Measurements from ENCODE around the gene SS18L1. TPM values are rescaled to one million over a fixed set of nuclear protein-coding genes. Genes with fewer than 3 reads are reported as not detected.

The SS18L1 gene
- total and polyA plus RNA-seq, 2 experiments from 2014 or later, result 3.2 to 38.7 TPM

DNA sequence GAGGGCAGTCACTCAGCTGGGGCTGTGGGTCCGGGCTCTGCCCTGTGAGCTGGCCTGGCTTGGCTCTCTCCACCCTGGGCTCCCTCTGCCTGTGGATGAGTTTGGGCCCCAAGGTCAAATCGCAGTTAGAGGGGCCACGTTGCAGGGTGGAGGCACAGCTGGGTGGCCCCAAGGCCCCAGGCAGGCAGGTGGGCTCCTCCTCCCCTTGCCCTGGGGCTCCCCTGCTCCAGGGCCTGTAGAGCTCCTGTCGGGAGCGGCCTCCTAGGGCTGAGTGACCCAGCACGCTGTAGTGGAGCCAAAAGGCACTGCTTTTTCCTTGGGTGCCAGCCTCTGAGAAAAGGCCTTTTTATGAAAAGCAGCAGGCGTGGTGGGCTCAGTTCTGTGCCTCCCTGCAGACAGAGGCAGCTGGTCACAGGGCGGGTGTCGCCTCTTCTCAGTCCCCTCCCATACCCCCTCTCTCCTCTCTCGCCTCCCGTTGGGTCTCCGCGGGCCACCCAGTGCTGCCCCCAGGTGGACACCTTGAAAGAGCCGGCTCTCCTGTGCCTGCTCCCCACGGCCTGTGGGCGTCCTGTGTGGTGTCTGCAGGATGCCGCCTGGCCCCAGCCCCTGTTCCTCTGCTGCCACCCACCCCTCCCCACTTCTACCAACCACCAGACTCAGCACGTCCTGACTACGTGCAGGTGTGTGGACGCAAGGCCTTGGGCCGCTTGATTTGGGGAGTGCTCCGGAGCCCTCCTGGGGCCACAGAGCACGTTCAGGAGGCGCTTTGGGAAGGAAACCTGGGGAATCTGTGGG, 13.2 kb downstream of the SS18L1 start:
- Histone ChIP-seq H3K4me1 (ENCODE audit: low read depth) (peaks cover 7% of the 10 kb centered on the region), H3K27ac (peak overlapping the region; percentile 37), H3K27me3 (no peaks in the 10 kb centered on the region), H3K36me3 (peaks cover 3% of the 10 kb centered on the region), H3K4me3 (no peak overlapping the region), H3K9me3 (ENCODE audit: low read depth) (no peaks in the 10 kb centered on the region)
- peak; percentile 54 to 80 for DNase-seq (ENCODE audit: low read depth in 1 of 2, low spot score in 1 of 2)
- TF ChIP-seq, protein P1, sequence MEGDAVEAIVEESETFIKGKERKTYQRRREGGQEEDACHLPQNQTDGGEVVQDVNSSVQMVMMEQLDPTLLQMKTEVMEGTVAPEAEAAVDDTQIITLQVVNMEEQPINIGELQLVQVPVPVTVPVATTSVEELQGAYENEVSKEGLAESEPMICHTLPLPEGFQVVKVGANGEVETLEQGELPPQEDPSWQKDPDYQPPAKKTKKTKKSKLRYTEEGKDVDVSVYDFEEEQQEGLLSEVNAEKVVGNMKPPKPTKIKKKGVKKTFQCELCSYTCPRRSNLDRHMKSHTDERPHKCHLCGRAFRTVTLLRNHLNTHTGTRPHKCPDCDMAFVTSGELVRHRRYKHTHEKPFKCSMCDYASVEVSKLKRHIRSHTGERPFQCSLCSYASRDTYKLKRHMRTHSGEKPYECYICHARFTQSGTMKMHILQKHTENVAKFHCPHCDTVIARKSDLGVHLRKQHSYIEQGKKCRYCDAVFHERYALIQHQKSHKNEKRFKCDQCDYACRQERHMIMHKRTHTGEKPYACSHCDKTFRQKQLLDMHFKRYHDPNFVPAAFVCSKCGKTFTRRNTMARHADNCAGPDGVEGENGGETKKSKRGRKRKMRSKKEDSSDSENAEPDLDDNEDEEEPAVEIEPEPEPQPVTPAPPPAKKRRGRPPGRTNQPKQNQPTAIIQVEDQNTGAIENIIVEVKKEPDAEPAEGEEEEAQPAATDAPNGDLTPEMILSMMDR (IDR thresholded peaks at IDR 0.05; ENCODE audit: low read depth, low read length), result peak; percentile 70

DNA sequence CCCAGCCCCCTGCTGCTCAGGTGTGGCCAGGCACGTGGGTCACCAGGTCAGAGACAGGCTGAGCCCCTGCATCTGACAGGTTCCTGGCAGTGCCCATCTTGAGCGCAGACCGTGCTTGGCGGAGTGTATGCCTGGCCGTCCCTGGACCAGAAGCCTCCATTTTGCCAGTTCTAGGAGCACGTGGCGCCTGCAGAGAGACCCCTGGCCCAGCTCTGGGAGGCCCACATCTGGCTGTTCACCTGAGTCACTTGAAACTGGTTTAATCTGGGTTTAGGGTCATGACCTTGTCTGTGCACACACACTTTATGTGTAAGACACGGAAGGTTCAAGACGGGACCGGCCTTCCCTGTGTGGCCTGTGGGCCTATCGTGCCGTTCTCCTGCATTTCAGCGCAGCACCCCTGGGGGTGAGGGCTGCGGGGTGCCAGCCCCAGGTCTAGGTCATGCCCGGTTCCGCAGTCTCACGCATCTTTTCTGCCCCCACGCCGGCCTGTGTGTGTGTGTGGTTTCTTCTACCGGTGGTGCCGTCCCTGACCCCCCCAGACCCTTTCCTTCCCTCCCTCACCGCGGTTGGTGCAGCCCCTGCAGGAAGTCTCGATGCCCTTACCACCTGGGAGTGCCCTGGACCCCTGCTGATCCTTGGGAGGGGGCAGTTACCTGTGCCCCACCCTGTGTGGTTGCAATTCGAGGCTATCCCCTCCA, 14.0 kb downstream of the SS18L1 start:
- H3K27me3 ChIP-seq, result no peaks in the 10 kb centered on the region
- no peak for DNase-seq (ENCODE audit: low read depth in 1 of 2, low spot score in 1 of 2)
- peaks cover 6% of the 10 kb centered on the region for H3K36me3 ChIP-seq
- H3K4me1 ChIP-seq (ENCODE audit: low read depth), result peaks cover 7% of the 10 kb centered on the region
- no peak overlapping the region for H3K4me3 ChIP-seq
- TF ChIP-seq, protein P1 (IDR thresholded peaks at IDR 0.05; ENCODE audit: low read depth, low read length), result no peak
- no peak overlapping the region for H3K27ac ChIP-seq
- no peaks in the 10 kb centered on the region for H3K9me3 ChIP-seq (ENCODE audit: low read depth)

DNA sequence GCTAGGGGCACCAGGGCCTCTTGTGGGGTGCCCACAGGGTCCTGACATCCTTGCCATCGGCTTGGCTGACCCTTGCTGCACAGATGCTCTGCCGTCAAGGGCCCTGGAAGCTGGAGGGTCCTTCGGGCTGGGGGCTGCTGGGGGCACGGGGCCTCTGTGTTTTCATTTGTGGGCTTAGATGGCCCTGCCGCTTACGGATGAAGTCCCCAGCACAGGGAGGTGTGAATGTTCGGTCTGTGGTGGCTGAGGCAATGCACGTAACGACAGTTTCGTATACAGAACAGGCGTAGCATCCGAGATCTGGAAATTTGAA, 14.5 kb downstream of the SS18L1 start:
- no peak overlapping the region for H3K4me3 ChIP-seq
- H3K27me3 ChIP-seq, result no peaks in the 10 kb centered on the region
- no peaks in the 10 kb centered on the region for H3K9me3 ChIP-seq (ENCODE audit: low read depth)
- TF ChIP-seq, protein P1 (IDR thresholded peaks at IDR 0.05; ENCODE audit: low read depth, low read length), result no peak
- no peak overlapping the region for H3K27ac ChIP-seq
- H3K36me3 ChIP-seq, result peaks cover 11% of the 10 kb centered on the region
- DNase-seq (ENCODE audit: low read depth in 1 of 2, low spot score in 1 of 2), result no peak
- H3K4me1 ChIP-seq (ENCODE audit: low read depth), result peaks cover 7% of the 10 kb centered on the region

DNA sequence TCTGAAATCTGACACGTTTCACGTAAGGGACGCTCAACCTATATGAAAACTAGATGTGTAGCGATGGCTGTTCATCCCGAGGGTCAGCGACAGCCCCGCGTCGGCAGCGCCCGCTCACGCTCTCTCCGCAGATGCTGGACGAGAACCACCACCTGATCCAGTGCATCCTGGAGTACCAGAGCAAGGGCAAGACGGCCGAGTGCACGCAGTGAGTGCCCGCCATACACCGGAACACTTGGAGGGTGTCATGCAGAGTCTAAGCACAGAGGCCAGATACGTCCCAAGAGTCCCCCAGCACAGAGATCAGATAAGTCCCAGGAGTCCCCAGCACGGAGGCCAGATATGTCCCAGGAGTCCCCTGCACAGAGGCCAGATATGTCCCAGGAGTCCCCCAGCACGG, 15.0 kb downstream of the SS18L1 start:
- peaks cover 7% of the 10 kb centered on the region for H3K4me1 ChIP-seq (ENCODE audit: low read depth)

DNA sequence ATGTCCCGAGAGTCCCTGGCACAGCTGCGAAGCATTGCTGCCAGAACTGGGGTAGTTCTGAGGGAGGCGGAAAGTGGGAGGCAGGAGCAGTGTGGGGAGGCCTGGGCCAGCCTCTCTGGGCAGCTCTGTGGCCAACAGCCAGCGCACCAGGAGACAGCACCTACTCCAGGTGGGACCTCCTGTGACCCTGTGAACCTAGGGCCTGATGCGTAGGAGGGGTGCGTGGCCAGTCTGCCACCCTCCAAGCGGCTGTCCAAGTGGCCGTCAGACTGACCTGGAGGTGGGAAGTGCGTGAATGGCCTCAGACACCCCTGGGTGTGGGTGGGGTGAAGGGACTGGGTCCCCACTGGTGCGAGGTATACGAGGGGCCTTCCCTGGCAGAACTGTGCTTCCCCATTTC, 15.5 kb downstream of the SS18L1 start:
- no peak for DNase-seq (ENCODE audit: low read depth in 1 of 2, low spot score in 1 of 2)
- H3K27ac ChIP-seq, result no peak overlapping the region
- peaks cover 7% of the 10 kb centered on the region for H3K4me1 ChIP-seq (ENCODE audit: low read depth)
- peaks cover 20% of the 10 kb centered on the region for H3K36me3 ChIP-seq
- no peaks in the 10 kb centered on the region for H3K27me3 ChIP-seq
- H3K9me3 ChIP-seq (ENCODE audit: low read depth), result no peaks in the 10 kb centered on the region
- TF ChIP-seq, protein P1 (IDR thresholded peaks at IDR 0.05; ENCODE audit: low read depth, low read length), result no peak
- H3K4me3 ChIP-seq, result no peak overlapping the region

More for the DNA sequence above, 15.0 kb downstream of the SS18L1 start:
- Histone ChIP-seq H3K9me3 (ENCODE audit: low read depth) (no peaks in the 10 kb centered on the region), H3K36me3 (peaks cover 15% of the 10 kb centered on the region), H3K4me3 (no peak overlapping the region), H3K27me3 (no peaks in the 10 kb centered on the region), H3K27ac (no peak overlapping the region)
- no peak for DNase-seq (ENCODE audit: low read depth in 1 of 2, low spot score in 1 of 2)
- TF ChIP-seq, protein P1 (IDR thresholded peaks at IDR 0.05; ENCODE audit: low read depth, low read length), result no peak
